ENCODE measurements around the gene SLC38A10.

Gene SLC38A10

DNA sequence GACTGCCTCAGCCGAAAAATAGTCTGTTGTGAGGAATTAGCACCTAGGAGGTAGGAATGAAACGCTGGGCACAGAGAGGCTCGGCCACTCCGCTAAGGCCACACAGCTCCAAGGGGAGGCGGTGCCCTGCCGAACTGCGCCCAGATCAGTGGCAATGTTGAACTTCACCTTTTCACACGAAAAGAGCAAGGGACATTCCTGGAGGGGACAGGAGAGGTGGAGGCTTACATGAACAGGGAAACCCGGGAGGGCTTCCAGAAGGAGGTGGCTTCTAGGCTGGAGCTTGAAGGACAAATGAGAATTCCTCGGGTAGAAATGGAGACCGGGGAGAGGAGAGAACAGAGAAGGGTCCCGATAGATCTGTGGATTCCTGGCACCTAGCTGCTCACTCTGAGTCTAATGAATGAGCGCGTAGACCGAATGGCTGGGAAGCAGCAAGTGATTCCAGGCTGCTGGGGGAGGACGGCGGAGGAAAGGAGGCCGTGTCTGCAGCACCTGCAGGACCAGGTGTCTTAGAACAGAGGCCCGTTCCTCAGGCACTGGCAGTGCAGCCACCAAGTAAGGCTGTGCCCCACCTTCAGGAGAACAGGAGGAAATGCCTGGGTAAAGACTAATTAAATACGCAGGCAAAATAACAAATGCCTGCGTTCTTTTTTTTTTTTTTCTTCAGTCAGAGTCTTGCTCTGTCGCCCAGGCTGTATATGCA lies 722 bp upstream of the SLC38A10 start:
- no peak for FAIRE-seq

- FAIRE-seq, result no peak
These were observed 536 bp downstream of the SLC38A10 start for GRCh38 chr17:81294512-81295030.

DNA sequence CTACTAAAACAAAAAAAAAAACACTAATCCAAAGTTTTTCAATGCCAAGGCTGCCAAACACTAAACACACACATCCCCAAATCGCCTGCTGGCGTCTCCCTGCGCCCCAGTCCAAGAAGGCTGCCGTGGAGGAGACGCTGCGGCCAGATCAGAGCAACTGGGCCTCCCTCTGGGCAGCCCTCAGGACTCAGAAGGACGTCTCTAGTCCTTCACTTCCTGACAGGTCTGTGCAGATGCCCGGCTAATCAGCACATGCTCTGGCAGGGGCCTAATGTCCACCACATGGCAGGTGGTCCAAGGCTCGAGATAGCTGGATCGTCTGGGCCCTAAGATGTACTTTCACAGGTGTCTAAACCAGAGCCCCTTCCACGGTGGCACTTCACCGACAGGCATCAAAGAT lies 2.7 kb downstream of the SLC38A10 start:
- FAIRE-seq, result no peak

- FAIRE-seq, result no peak
These were observed 3.4 kb downstream of the SLC38A10 start for GRCh38 chr17:81291662-81292061.

GRCh38 chr17:81290230-81290629 lies 4.9 kb downstream of the SLC38A10 start:
- FAIRE-seq, result no peak

DNA sequence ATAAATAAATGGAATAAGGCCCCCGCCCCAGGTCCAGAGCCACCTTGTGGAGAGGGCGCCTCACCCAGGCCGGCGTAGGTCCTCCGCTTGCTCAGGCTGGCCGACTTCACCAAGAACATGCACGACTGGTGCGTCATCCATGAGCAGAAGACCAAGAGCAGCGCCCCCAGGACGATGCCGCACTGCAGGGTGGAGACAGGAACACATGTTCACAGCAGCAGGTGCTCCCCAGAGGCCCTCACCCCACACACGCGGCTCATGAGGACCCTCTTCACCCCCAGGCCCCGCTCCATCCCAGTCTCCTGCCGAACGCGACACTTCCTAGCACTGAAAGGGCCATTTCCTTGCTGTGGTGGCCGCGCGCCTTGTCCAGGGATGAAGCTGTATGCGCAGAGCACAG lies 5.5 kb downstream of the SLC38A10 start:
- no peak for FAIRE-seq

GRCh38 chr17:81288715-81289114 lies 6.4 kb downstream of the SLC38A10 start:
- FAIRE-seq, result no peak

DNA sequence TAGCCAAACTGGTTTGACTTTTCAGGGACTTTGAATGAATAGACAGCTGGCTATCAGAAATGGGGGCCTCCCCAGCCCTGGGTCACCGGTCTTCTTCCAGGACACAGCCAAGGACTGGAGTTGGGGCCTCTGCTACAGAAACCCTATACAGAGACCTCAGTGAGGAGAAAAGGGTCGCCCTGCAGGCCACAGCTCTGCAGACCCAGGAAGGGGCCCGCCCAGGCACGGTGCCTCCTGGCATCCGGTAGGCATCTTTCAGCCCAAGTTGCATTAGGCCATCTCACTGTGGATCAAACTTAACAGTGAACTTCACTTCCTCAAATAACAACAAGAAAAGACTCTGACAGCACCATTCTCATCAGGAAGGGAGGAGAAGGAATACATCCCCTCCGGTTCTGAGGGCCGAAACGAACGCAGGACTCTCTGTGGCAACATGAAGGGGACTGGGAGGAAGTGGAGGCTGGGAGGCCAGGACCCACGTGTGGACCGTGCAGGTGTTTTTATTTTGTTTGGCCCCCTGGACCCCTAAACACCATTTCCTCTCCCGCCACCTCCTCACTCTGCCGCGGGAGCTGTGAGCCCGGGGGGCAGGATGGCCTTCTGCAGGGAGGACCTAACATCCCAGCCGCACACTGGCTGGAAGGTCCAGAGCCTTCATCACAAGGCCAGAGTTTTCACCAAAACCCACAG lies 7.2 kb downstream of the SLC38A10 start:
- FAIRE-seq, result no peak

GRCh38 chr17:81287152-81287551 lies 8.0 kb downstream of the SLC38A10 start:
- no peak for FAIRE-seq

DNA sequence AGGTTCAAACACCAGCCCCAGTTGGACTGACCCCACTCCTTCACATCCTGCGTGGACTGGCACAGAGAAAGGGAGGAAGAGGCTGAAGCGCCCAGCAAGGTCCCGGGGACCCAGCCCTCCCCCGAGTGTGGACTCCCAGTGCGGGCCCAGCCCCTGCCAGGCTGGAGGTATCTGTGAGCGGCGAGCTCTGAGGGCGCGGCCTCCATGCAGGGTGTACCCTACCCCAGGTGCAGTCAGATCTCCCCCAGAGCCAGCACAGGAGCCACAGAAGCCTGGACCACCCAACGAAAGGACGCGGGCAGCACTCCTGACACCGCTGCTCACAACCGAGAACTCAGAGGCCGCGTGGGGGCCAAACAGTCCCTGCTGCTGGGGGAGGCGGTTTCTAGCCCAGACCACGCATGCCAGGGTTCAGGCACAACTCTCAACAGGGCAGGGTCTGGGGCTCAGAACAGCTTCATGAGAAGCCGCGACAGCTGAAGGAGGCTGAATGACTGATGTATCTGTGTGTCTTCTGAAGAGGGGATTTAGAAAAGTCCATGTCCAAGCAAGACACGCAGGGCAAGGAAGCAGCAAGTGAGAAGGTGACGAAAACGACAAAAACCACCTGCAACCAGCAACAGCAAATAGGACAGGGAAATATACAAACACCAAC lies 8.5 kb downstream of the SLC38A10 start:
- no peak for FAIRE-seq

DNA sequence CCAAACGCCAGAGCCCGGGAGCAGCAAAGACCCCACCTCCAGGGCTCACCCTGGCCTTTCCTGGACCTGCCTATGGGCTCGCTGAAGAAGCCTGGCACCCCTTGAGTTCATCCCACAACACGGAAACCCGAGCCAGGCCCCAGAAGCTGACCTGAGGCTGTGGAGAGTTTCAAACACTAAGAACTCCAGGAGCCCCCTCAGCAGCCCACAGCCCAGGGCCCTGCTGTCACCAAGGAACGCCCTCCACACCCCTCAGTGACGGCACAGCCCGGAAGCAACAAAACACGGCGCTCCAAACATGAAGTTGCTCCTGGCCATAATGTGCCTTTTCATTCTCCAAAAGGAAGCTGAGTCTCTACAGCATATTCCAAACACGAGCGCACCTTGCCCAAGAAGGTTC lies 9.2 kb downstream of the SLC38A10 start:
- no peak for FAIRE-seq

DNA sequence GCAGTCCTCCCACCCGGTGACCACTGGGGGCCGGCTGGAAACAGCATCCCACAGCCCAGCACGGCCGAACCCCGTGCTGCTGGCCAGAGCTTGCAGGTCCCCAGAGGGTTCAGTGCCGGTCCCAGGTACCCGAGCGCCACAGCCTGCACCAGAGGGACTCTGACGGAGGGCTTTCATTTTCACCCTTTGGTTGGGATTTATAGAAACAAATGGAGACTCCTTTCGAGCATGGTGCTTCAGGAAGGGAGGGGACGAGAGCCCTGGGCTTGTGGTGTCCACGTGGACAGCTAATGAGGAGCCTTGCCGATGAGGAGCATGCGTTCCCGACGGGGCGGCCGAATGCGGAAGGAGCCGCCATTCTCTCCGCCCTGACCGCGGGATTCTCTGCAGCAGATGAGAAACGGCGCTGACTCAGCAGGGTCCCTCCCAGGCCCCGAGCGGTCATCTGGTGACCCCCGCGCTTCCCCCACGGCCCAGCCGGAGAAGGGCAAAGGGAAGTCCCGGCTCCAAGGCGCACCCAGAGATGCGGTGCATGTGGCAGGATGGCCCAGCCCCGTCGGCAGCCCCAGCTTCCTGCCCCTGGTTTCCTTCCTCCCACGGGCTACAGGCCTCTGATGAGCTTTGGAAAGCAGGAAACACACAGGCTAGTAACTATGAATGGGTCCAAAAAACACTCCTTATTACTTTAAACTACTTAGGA lies 9.8 kb downstream of the SLC38A10 start:
- FAIRE-seq, result no peak

GRCh38 chr17:81282876-81283275 lies 12.2 kb downstream of the SLC38A10 start:
- FAIRE-seq, result no peak

DNA sequence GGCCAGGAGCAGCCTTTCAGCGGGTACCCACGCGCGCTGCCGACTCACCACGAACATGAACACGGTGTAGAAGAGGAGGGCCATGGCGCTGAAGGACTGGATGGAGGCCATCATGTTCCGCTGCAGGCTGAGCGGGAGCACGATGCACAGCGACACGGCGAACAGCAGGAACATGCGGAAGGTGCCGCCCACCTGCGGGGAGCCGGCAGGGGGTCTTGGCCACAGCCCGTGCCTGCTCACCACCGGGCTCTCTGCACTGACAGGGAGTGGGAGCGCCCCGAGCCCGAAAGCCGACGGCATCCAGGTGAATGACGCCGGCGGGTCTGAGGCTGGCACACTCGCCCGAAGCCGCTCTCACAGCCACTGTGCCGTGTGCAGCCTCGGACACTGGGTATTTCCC lies 13.0 kb downstream of the SLC38A10 start:
- no peak for FAIRE-seq

GRCh38 chr17:81280571-81280970 lies 14.5 kb downstream of the SLC38A10 start:
- FAIRE-seq, result no peak

DNA sequence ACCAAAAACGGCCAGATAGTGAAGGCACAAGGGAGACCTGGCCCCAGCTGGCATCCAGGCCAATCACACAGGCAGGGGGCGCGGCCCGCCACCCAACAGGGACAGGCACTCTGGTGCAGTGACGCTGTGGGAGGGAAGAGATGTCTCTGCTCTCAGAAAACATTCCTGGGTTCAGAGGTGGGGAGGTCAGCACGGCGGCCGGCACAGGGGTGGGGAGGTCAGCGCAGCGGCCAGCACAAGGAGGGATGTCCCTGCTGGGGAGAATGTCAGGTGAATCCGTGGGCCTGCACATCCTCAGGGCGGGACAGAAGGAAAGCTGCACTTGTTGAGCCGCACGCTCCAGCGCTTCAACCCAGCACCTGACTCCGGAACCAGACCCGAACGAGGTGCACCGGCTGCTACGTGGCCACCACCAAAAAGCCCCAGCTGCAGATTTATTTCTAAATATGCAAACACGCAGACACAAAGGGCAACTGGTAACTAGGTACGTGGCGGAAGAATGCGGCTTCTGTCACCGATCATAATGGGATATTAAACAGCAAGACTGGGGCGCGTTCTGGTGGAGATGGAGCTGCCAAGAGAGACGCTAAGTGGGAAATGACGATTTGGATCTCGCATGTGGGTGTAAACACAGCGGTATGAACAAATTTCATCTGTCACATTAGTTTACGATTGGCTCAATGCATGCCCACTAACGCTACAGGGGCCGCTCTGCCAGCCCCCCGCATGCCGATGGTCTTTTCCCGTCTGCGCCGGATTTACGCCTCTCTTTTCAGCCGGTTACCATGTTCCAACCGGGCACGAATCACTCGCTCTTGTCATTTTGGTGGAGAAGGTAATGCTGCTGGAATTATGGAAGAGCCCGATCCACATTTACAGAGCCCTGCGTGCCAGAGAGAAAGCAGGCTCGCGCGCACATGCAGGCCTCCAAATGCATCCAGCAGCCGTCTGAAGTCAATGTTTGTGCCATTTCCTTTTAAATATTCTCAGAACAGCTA lies 15.5 kb downstream of the SLC38A10 start:
- no peak for FAIRE-seq

DNA sequence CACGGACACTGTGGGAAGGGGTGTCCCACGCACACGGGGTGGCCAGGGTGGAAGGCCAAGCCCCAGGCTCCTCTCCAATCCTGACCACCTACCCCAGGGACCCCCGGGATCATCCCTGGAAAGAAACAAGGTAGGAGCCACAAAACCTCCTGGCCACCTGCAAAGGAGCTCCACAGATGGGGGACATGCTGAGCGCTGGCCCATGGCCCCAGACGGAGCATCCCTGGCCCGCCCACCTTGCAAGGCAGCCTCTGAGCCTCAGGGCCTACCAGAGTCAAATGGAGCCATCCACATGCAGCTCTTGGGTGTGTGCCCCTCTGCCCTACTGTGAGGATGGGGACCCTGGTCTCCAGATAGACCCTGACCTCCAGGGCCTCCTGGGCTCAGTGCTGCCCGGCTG lies 16.3 kb downstream of the SLC38A10 start:
- FAIRE-seq, result no peak

GRCh38 chr17:81277946-81278693 lies 17.0 kb downstream of the SLC38A10 start:
- FAIRE-seq, result no peak

DNA sequence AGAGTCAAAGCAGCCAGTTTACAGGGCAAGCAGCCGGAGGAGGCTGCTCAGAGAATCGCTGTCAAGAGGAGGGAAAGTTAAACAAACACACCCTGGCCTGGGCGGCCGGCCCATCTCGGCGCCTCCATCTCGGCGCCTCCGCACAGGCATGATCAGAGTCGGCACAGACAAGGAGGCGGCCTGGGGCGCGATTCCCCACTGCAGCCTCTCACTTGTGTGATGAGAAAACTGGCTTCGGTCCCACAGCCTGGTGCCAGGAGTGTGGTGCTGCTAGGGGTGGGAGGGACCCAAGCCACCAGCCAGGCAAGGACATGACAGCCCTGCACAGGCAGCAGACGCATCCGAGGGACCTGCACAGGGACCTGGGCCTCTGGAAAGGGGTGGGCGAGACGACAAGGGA lies 17.7 kb downstream of the SLC38A10 start:
- no peak for FAIRE-seq

DNA sequence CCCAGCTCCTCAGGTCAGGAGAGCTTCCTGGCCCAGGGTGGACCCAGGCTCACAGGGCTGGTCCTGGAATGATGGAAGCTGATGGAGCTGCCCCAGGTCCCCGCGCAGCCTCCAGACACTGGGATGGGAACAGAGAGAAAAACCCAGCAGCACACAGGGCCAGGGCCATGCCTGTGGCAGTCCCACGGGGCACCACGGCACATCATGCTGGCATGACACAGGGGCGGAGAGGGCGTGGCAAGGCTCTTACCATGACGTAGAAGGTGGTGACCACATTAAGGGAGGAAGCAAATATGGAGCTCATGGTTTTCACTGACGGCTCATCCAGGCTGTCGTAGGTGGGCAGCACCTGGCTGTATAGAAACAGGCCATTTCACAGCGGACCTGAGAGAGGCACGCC lies 18.3 kb downstream of the SLC38A10 start:
- no peak for FAIRE-seq

DNA sequence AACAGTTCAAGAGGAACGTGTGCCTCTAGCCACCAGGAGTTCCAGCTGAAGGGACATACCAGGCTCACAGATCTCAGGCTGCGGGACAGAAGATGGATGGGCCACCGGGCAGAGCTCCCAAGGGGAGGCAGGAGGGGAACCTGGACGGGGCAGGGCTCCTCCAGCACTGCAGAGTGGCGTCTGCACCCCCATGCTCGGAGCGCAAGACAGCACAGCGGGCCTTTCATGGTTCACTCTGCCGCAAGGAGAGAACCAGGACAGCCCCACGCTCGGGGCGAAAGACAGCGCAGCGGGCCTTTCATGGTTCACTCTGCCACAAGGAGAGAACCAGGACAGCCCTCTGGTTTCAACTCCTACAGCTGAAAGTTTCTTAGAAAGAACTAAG lies 20.6 kb downstream of the SLC38A10 start:
- FAIRE-seq, result no peak
